ENCODE results near the gene CYYR1. TPM values are rescaled to one million over a fixed set of nuclear protein-coding genes. Genes with fewer than 3 reads are reported as not detected.

The CYYR1 gene
- total and polyA plus RNA-seq, 4 donors: 1.9 to 3.4 (median 2.2) TPM

DNA sequence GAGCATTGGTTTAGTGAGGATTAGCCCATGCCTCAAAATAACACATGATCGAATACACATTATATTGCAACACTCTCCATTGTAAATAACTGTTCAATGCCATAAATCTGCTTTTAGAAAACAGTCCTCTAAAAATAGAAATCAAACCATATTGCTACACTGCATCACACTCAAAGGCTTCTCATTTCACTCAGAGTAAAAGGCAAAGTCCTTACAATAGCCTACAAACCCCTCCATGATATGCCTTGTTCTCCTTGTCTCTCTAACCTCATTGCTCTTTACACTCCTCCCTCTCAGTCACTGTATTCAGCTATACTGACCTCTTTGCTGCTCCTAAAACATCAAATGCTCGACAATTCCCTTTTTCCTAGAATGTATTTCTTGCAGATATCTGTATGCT, 64.2 kb downstream of the CYYR1 start:
- WGBS: 60% methylated on average over 2 of the region's 2 CpGs
- H3K9ac ChIP-seq (ENCODE audit: low read depth in 1 of 2, low read length in 2 of 2): no peak overlapping the region
- no peaks in the 10 kb centered on the region for H3K27me3 ChIP-seq (ENCODE audit: control insufficient read depth in 4 of 4, insufficient read depth in 4 of 4, low read length in 3 of 4)
- TF ChIP-seq JUND (IDR thresholded peaks at IDR 0.05) (no peak), HNF4A (conservative IDR thresholded peaks at IDR 0.05) (no peak), RAD21 (IDR thresholded peaks at IDR 0.05) (no peak), HNF4G (IDR thresholded peaks at IDR 0.05) (no peak)
- no peaks in the 10 kb centered on the region for H3K9me3 ChIP-seq (ENCODE audit: control insufficient read depth in 4 of 4, low read length in 3 of 4)
- no peak for DNase-seq (ENCODE audit: low spot score)
- no peak overlapping the region for H3K27ac ChIP-seq (ENCODE audit: low read depth in 1 of 2, low read length in 2 of 2)
- no peak overlapping the region for H3K4me3 ChIP-seq (ENCODE audit: low read depth in 1 of 3, low read length in 3 of 3)
- H3K36me3 ChIP-seq (ENCODE audit: control insufficient read depth in 4 of 4, insufficient read depth in 3 of 4, low read depth in 1 of 4, low read length in 3 of 4): no peaks in the 10 kb centered on the region
- no peaks in the 10 kb centered on the region for H3K4me1 ChIP-seq (ENCODE audit: control insufficient read depth in 4 of 4, insufficient read depth in 4 of 4, low read length in 3 of 4)

DNA sequence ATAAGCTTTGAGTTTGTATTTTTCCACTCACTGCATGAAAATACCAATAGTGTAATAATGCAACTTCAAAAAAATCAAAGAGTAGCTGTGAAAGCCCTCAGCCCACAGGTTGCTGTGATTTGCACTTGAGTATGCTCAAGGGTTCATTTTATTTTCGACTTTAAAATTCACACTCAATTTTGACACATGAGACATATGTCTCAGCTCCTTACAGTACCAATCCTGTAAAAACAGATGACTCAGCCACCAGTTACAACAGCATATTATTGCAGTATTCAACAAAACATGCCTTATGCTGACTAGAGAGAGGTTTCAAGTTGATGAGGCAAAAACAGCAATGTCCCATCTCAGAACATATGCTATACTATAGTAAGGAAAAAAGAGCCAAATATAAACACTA, 66.1 kb downstream of the CYYR1 start:
- WGBS: 68% methylated on average over 1 of the region's 1 CpG
- Histone ChIP-seq H3K9ac (ENCODE audit: low read depth in 1 of 2, low read length in 2 of 2) (no peak overlapping the region), H3K27ac (ENCODE audit: low read depth in 1 of 2, low read length in 2 of 2) (no peak overlapping the region), H3K36me3 (ENCODE audit: control insufficient read depth in 4 of 4, insufficient read depth in 3 of 4, low read depth in 1 of 4, low read length in 3 of 4) (no peaks in the 10 kb centered on the region), H3K9me3 (ENCODE audit: control insufficient read depth in 4 of 4, low read length in 3 of 4) (no peaks in the 10 kb centered on the region), H3K27me3 (ENCODE audit: control insufficient read depth in 4 of 4, insufficient read depth in 4 of 4, low read length in 3 of 4) (no peaks in the 10 kb centered on the region), H3K4me3 (ENCODE audit: low read depth in 1 of 3, low read length in 3 of 3) (no peak overlapping the region), H3K4me1 (ENCODE audit: control insufficient read depth in 4 of 4, insufficient read depth in 4 of 4, low read length in 3 of 4) (no peaks in the 10 kb centered on the region)
- no peak for TF ChIP-seq EGR1 (IDR thresholded peaks at IDR 0.05; ENCODE audit: low read depth in 2 of 2)
- no peak for TF ChIP-seq RXRA (IDR thresholded peaks at IDR 0.05)
- no peak for TF ChIP-seq GABPA (IDR thresholded peaks at IDR 0.05 in 1 of 2, conservative IDR thresholded peaks at IDR 0.05 in 1 of 2)
- TF ChIP-seq, protein P1, sequence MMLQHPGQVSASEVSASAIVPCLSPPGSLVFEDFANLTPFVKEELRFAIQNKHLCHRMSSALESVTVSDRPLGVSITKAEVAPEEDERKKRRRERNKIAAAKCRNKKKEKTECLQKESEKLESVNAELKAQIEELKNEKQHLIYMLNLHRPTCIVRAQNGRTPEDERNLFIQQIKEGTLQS (IDR thresholded peaks at IDR 0.05): no peak
- TF ChIP-seq TAF1 (conservative IDR thresholded peaks at IDR 0.05): no peak
- TF ChIP-seq FOXA1 (IDR thresholded peaks at IDR 0.05): no peak
- no peak for TF ChIP-seq RAD21 (IDR thresholded peaks at IDR 0.05)
- no peak for TF ChIP-seq FOXA2 (IDR thresholded peaks at IDR 0.05)
- no peak for TF ChIP-seq YY1 (IDR thresholded peaks at IDR 0.05)
- DNase-seq (ENCODE audit: low spot score): no peak

DNA sequence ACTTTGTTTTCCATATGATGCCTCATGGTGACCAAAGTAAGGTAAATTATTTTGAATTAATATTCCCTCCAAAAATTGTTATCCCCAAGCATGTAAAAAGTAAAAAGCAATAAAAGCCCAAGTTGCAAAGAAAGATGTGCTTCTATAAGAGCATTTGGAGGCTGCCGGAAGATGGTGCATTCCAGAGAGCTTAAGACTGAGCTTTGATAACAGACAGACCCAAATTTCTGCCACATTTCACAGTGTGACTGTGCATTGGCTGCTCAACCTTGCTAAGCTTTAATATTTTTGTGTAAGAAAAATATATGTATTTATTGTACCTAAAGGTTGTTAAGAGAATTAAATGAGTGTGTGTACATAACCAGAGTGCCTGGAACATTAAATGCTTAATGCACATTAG, 67.9 kb downstream of the CYYR1 start:
- no peaks in the 10 kb centered on the region for H3K4me1 ChIP-seq (ENCODE audit: control insufficient read depth in 4 of 4, insufficient read depth in 4 of 4, low read length in 3 of 4)
- no peak overlapping the region for H3K4me3 ChIP-seq (ENCODE audit: low read depth in 1 of 3, low read length in 3 of 3)
- H3K27me3 ChIP-seq (ENCODE audit: control insufficient read depth in 4 of 4, insufficient read depth in 4 of 4, low read length in 3 of 4): no peaks in the 10 kb centered on the region
- TF ChIP-seq, protein P2, sequence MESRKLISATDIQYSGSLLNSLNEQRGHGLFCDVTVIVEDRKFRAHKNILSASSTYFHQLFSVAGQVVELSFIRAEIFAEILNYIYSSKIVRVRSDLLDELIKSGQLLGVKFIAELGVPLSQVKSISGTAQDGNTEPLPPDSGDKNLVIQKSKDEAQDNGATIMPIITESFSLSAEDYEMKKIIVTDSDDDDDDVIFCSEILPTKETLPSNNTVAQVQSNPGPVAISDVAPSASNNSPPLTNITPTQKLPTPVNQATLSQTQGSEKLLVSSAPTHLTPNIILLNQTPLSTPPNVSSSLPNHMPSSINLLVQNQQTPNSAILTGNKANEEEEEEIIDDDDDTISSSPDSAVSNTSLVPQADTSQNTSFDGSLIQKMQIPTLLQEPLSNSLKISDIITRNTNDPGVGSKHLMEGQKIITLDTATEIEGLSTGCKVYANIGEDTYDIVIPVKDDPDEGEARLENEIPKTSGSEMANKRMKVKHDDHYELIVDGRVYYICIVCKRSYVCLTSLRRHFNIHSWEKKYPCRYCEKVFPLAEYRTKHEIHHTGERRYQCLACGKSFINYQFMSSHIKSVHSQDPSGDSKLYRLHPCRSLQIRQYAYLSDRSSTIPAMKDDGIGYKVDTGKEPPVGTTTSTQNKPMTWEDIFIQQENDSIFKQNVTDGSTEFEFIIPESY (IDR thresholded peaks at IDR 0.05): no peak
- TF ChIP-seq YY1 (IDR thresholded peaks at IDR 0.05): no peak
- no peak for TF ChIP-seq EGR1 (IDR thresholded peaks at IDR 0.05; ENCODE audit: low read depth in 2 of 2)
- no peak for TF ChIP-seq RAD21 (IDR thresholded peaks at IDR 0.05)
- no peak for TF ChIP-seq FOXA2 (IDR thresholded peaks at IDR 0.05)
- TF ChIP-seq SP1 (IDR thresholded peaks at IDR 0.05): no peak
- 79% methylated on average over 1 of the region's 1 CpG for WGBS
- no peaks in the 10 kb centered on the region for H3K36me3 ChIP-seq (ENCODE audit: control insufficient read depth in 4 of 4, insufficient read depth in 3 of 4, low read depth in 1 of 4, low read length in 3 of 4)
- DNase-seq (ENCODE audit: low spot score): no peak
- no peak overlapping the region for H3K27ac ChIP-seq (ENCODE audit: low read depth in 1 of 2, low read length in 2 of 2)
- no peak overlapping the region for H3K9ac ChIP-seq (ENCODE audit: low read depth in 1 of 2, low read length in 2 of 2)
- no peaks in the 10 kb centered on the region for H3K9me3 ChIP-seq (ENCODE audit: control insufficient read depth in 4 of 4, low read length in 3 of 4)

DNA sequence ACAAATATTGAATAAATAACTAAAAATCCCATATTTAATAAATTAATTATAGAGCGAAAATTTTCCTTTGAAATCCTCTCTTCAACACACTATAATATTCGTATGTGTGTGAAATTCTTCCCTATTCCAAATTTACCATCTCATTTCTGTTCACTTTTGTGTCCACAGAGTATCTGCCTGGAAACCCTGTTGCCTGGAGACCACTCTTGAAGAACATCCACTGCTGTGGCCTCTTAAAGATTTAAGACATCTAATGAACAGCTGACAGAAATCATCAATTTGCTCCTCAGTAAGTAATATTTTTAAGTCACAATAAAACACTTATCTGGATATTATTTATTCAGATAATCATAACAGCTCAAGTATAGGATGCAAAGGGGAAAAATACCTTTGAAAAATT, 69.7 kb downstream of the CYYR1 start:
- no peaks in the 10 kb centered on the region for H3K36me3 ChIP-seq (ENCODE audit: control insufficient read depth in 4 of 4, insufficient read depth in 3 of 4, low read depth in 1 of 4, low read length in 3 of 4)
- TF ChIP-seq RAD21 (IDR thresholded peaks at IDR 0.05): no peak
- TF ChIP-seq, protein P3, sequence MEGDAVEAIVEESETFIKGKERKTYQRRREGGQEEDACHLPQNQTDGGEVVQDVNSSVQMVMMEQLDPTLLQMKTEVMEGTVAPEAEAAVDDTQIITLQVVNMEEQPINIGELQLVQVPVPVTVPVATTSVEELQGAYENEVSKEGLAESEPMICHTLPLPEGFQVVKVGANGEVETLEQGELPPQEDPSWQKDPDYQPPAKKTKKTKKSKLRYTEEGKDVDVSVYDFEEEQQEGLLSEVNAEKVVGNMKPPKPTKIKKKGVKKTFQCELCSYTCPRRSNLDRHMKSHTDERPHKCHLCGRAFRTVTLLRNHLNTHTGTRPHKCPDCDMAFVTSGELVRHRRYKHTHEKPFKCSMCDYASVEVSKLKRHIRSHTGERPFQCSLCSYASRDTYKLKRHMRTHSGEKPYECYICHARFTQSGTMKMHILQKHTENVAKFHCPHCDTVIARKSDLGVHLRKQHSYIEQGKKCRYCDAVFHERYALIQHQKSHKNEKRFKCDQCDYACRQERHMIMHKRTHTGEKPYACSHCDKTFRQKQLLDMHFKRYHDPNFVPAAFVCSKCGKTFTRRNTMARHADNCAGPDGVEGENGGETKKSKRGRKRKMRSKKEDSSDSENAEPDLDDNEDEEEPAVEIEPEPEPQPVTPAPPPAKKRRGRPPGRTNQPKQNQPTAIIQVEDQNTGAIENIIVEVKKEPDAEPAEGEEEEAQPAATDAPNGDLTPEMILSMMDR (IDR thresholded peaks at IDR 0.05; ENCODE audit: low read depth, low read length, missing input control): no peak
- TF ChIP-seq RXRA (IDR thresholded peaks at IDR 0.05): no peak
- TF ChIP-seq GABPA (IDR thresholded peaks at IDR 0.05 in 1 of 2, conservative IDR thresholded peaks at IDR 0.05 in 1 of 2): no peak
- no peak for TF ChIP-seq EGR1 (IDR thresholded peaks at IDR 0.05; ENCODE audit: low read depth in 2 of 2)
- TF ChIP-seq, protein P1 (IDR thresholded peaks at IDR 0.05): no peak
- no peak overlapping the region for H3K27ac ChIP-seq (ENCODE audit: low read depth in 1 of 2, low read length in 2 of 2)
- H3K9me3 ChIP-seq (ENCODE audit: control insufficient read depth in 4 of 4, low read length in 3 of 4): no peaks in the 10 kb centered on the region
- H3K4me3 ChIP-seq (ENCODE audit: low read depth in 1 of 3, low read length in 3 of 3): no peak overlapping the region
- H3K4me1 ChIP-seq (ENCODE audit: control insufficient read depth in 4 of 4, insufficient read depth in 4 of 4, low read length in 3 of 4): no peaks in the 10 kb centered on the region
- WGBS: 27% methylated on average over 2 of the region's 2 CpGs
- DNase-seq (ENCODE audit: low spot score): no peak
- H3K27me3 ChIP-seq (ENCODE audit: control insufficient read depth in 4 of 4, insufficient read depth in 4 of 4, low read length in 3 of 4): no peaks in the 10 kb centered on the region
- H3K9ac ChIP-seq (ENCODE audit: low read depth in 1 of 2, low read length in 2 of 2): no peak overlapping the region

All from liver (tissue), 9 donors.